HFFc6 (cell line): ENCODE results near the gene MATCAP1. TPM values are rescaled to one million over a fixed set of nuclear protein-coding genes. Genes with fewer than 3 reads are reported as not detected.

Experiments used
- DNase-seq: peaks from one replicate; pipeline ENCODE4 v3.0.0-alpha.2; 2018
- H3K27ac Mint-ChIP-seq: 2 replicates; pipeline ENCODE4 v1.8.0; 2020; ENCODE audit warnings: mild to moderate bottlenecking, mixed read lengths
- H3K27me3 Mint-ChIP-seq: 2 replicates; pipeline ENCODE4 v1.8.0; 2021; ENCODE audit warnings: mild to moderate bottlenecking, moderate library complexity, mixed read lengths; ENCODE audit not compliant: insufficient read depth
- H3K36me3 Mint-ChIP-seq: 2 replicates; pipeline ENCODE4 v1.8.0; 2021; ENCODE audit warnings: low read depth, mixed read lengths
- H3K4me1 Mint-ChIP-seq: 2 replicates; pipeline ENCODE4 v1.8.0; 2020; ENCODE audit warnings: low read depth, mixed read lengths
- H3K4me3 Mint-ChIP-seq: 2 replicates; pipeline ENCODE4 v1.8.0; 2020; ENCODE audit warnings: mild to moderate bottlenecking, moderate library complexity, mixed read lengths
- H3K9me3 Mint-ChIP-seq: 2 replicates; pipeline ENCODE4 v1.8.0; 2020; ENCODE audit warnings: mild to moderate bottlenecking, mixed read lengths
- CTCF ChIP-seq: fragments of 200-600 bp; sonication (generic); IDR thresholded peaks from 2 replicates; pipeline ENCODE4 v1.5.0; 2021; ENCODE audit warnings: antibody characterized with exemption, mild to moderate bottlenecking
- total RNA-seq, 6 experiments: library from RNA; stranded (reverse); fragmentation: NEBNext Ultra II Directional; extraction: Animal tissue kit (Norgen Biotek cat#: 25700); gene quantifications; 2 replicates in 1 of 6; 3 replicates in 5 of 6; pipeline ENCODE4 v1.2.3, GENCODE V29; 2021

The MATCAP1 gene
- total RNA-seq, 6 experiments from 2014 or later = 9.6 to 13.8 (median 11.6) TPM

- no peak for TF ChIP-seq CTCF
- no peaks in the 10 kb centered on the region for H3K36me3 Mint-ChIP-seq
- no peak for DNase-seq
- H3K27ac Mint-ChIP-seq = no peak overlapping the region
- H3K4me1 Mint-ChIP-seq = peaks cover 32% of the 10 kb centered on the region
- no peak overlapping the region for H3K4me3 Mint-ChIP-seq
- H3K27me3 Mint-ChIP-seq = peaks cover 3% of the 10 kb centered on the region
- no peaks in the 10 kb centered on the region for H3K9me3 Mint-ChIP-seq
Observed at GRCh38 chr16:67210069-67210937, 26.5 kb upstream of the MATCAP1 start.

- H3K9me3 Mint-ChIP-seq = no peaks in the 10 kb centered on the region
- no peaks in the 10 kb centered on the region for H3K36me3 Mint-ChIP-seq
- H3K27me3 Mint-ChIP-seq = peaks cover 4% of the 10 kb centered on the region
- DNase-seq = no peak
- H3K4me3 Mint-ChIP-seq = no peak overlapping the region
- H3K27ac Mint-ChIP-seq = no peak overlapping the region
- TF ChIP-seq CTCF = no peak
- peaks cover 32% of the 10 kb centered on the region for H3K4me1 Mint-ChIP-seq
Observed at GRCh38 chr16:67209565-67209964, 25.8 kb upstream of the MATCAP1 start.

- TF ChIP-seq CTCF = no peak
- Mint-ChIP-seq H3K4me3 (no peak overlapping the region), H3K9me3 (no peaks in the 10 kb centered on the region), H3K27me3 (peaks cover 4% of the 10 kb centered on the region), H3K27ac (peak overlapping the region; percentile 83), H3K4me1 (peaks cover 32% of the 10 kb centered on the region), H3K36me3 (no peaks in the 10 kb centered on the region)
- DNase-seq = no peak
Observed at GRCh38 chr16:67208154-67208896, 24.6 kb upstream of the MATCAP1 start.

GRCh38 chr16:67207249-67208091, 23.7 kb upstream of the MATCAP1 start:
- Mint-ChIP-seq H3K9me3 (no peaks in the 10 kb centered on the region), H3K4me3 (no peak overlapping the region), H3K4me1 (peaks cover 24% of the 10 kb centered on the region), H3K36me3 (no peaks in the 10 kb centered on the region), H3K27ac (peak overlapping the region; percentile 83), H3K27me3 (peaks cover 4% of the 10 kb centered on the region)
- no peak for TF ChIP-seq CTCF
- peak; percentile 74 for DNase-seq

- peak; percentile 25 for DNase-seq
- Mint-ChIP-seq H3K27me3 (peaks cover 4% of the 10 kb centered on the region), H3K9me3 (no peaks in the 10 kb centered on the region), H3K4me1 (peaks cover 24% of the 10 kb centered on the region), H3K27ac (peak overlapping the region; percentile 75), H3K36me3 (no peaks in the 10 kb centered on the region), H3K4me3 (no peak overlapping the region)
- TF ChIP-seq CTCF = no peak
Observed at GRCh38 chr16:67206838-67207248, 23.1 kb upstream of the MATCAP1 start.
